ENCODE measurements around the gene KRTAP20-3.

DNA sequence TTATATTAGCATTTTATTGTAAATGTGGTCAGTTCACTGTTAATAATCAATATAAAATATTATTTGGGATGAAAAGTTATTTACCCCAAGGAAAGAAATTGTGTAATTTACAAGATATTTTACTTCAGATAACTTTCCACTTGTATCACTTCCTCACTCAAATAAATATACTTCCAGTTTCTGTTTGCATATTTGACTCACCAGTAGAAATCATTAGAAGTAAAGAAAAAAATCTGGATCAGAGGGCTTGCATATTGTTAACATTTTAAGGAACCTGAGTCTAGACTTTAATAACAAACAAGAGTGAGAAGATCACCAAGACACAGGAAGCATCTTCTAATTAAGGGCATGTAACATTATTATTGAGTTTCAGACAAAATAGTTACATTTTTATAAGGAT, 22.6 kb upstream of the KRTAP20-3 start:
- TF ChIP-seq, protein P1, sequence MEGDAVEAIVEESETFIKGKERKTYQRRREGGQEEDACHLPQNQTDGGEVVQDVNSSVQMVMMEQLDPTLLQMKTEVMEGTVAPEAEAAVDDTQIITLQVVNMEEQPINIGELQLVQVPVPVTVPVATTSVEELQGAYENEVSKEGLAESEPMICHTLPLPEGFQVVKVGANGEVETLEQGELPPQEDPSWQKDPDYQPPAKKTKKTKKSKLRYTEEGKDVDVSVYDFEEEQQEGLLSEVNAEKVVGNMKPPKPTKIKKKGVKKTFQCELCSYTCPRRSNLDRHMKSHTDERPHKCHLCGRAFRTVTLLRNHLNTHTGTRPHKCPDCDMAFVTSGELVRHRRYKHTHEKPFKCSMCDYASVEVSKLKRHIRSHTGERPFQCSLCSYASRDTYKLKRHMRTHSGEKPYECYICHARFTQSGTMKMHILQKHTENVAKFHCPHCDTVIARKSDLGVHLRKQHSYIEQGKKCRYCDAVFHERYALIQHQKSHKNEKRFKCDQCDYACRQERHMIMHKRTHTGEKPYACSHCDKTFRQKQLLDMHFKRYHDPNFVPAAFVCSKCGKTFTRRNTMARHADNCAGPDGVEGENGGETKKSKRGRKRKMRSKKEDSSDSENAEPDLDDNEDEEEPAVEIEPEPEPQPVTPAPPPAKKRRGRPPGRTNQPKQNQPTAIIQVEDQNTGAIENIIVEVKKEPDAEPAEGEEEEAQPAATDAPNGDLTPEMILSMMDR (IDR thresholded peaks at IDR 0.05) = no peak
- no peak for TF ChIP-seq POLR2A (IDR thresholded peaks at IDR 0.05; ENCODE audit: low read depth)
- no peak for TF ChIP-seq POLR2AphosphoS5 (IDR thresholded peaks at IDR 0.05)
- no peak for TF ChIP-seq EP300 (IDR thresholded peaks at IDR 0.05)
